GM12891 (cell line): Measurements from ENCODE around the gene SBNO2.
A peak's percentile ranks its signal among the peaks of the same experiment; 100 is the strongest.

Experiments
- DNase-seq: peaks from one replicate; pipeline ENCODE4 v3.0.0; 2011; ENCODE audit warnings: low spot score; ENCODE audit not compliant: insufficient read length
- FAIRE-seq: peaks from 2 replicates; lab custom pipeline; 2011; peaks lifted over from hg19 to GRCh38; lab: Jason Lieb, UNC
- PAX5 ChIP-seq: IDR thresholded peaks from 2 replicates; pipeline ENCODE4 v1.6.1; 2011; ENCODE audit warnings: low read length, moderate library complexity, mild to moderate bottlenecking; ENCODE audit not compliant: insufficient read depth, severe bottlenecking
- POLR2A ChIP-seq: IDR thresholded peaks from 2 replicates; pipeline ENCODE4 v1.6.1; 2011; ENCODE audit warnings: low read depth, low read length, control low read depth
- POLR2AphosphoS5 ChIP-seq: IDR thresholded peaks from 2 replicates; pipeline ENCODE4 v1.6.1; 2011; ENCODE audit warnings: low read depth, low read length, control low read depth
- POU2F2 ChIP-seq: IDR thresholded peaks from 2 replicates; pipeline ENCODE4 v1.6.1; 2011; ENCODE audit warnings: low read depth, mild to moderate bottlenecking, control low read depth, low read length, moderate library complexity
- SPI1 ChIP-seq: IDR thresholded peaks from 2 replicates; pipeline ENCODE4 v1.6.1; 2011; ENCODE audit warnings: low read depth, low read length, control low read depth
- TAF1 ChIP-seq: IDR thresholded peaks from 2 replicates; pipeline ENCODE4 v1.6.1; 2011; ENCODE audit warnings: low read depth, low read length, control low read depth

Gene SBNO2

GRCh38 chr19:1094978-1095701 is 78.9 kb downstream of the SBNO2 start, which contains the start of gene POLR2E:
POLR2E (minus strand) TSS chr19:1095375; CDS start chr19:1095315, 60 bp downstream.
- no peak for TF ChIP-seq SPI1
- peak; percentile 51; the same call in 1 of the 2 replicates for TF ChIP-seq POLR2AphosphoS5
- peak; percentile 44; the same call in 1 of the 2 replicates for TF ChIP-seq TAF1
- peak; percentile 58; the same call in 1 of the 2 replicates for TF ChIP-seq POU2F2
- peak; percentile 42; the same call in 1 of the 2 replicates for TF ChIP-seq POLR2A
- no peak for TF ChIP-seq PAX5
- FAIRE-seq (peak; percentile 100), DNase-seq (peak; percentile 98)

GRCh38 chr19:1094655-1094977 is 79.5 kb downstream of the SBNO2 start:
- TF ChIP-seq PAX5, result no peak
- TF ChIP-seq POLR2A, result no peak
- TF ChIP-seq POLR2AphosphoS5, result no peak
- no peak for TF ChIP-seq POU2F2
- no peak for TF ChIP-seq SPI1
- no peak for TF ChIP-seq TAF1
- DNase-seq, result no peak
- no peak for FAIRE-seq

DNA sequence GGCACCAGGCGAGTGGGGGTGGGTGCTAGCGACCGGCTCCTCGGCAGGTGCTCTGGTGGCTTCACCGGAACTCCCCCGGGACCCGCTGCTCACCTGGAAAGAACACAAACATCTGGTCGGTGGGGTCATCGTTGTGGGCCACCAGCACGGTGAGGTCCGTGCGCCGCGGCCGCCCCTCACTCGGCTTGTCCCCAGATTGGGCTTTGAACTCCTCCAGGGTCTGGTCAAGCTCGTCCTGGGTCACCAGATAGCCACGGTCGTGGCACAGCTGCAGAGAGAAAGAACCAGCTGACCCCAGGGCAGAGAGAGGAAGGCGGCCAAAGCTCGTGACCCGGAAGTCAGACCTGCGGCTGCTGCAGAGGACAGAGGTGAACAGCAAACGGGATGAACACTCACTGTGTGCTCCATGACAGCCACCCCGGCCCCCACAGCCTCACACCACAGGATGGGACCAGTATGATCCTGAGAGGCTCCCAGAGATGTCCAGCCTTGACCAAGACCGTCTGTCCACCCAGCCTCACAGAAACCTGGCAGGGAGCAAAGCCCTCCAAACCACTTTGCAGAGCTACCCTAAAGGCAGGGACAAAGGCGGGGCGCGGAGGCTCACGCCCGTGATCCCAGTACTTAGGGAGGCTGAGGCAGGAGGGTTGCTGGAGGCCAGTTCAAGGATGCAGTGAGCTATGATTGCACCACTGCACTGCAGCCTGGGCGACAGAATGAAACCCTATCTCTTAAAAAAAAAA is 80.1 kb downstream of the SBNO2 start:
- FAIRE-seq (no peak), DNase-seq (no peak)
- TF ChIP-seq SPI1, result no peak
- TF ChIP-seq POLR2A, result no peak
- TF ChIP-seq POU2F2, result no peak
- TF ChIP-seq PAX5, result no peak
- TF ChIP-seq POLR2AphosphoS5, result no peak
- TF ChIP-seq TAF1, result no peak

DNA sequence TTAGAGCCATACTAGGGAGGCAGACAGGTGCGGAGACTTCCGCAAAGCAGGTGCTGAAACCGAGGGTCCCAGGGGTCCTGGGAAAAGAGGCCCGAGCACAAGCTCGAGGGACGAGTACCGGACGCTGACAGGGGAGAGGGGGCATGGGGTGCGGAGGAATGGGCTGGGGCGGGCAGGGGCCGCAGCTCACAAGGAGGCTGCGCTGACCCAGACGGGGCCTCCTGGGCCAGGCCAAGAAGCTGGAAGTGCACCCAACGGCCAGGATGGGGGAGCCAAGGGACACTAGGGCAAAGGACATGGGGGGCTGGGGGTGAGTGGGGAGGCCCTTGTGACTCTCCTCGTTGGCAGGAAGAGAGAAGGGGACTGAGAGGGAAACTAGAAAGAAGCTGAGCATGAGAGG is 80.7 kb downstream of the SBNO2 start:
- no peak for DNase-seq
- no peak for TF ChIP-seq POLR2AphosphoS5
- no peak for TF ChIP-seq POLR2A
- TF ChIP-seq PAX5, result no peak
- TF ChIP-seq TAF1, result no peak
- TF ChIP-seq POU2F2, result no peak
- no peak for TF ChIP-seq SPI1
- FAIRE-seq, result no peak

DNA sequence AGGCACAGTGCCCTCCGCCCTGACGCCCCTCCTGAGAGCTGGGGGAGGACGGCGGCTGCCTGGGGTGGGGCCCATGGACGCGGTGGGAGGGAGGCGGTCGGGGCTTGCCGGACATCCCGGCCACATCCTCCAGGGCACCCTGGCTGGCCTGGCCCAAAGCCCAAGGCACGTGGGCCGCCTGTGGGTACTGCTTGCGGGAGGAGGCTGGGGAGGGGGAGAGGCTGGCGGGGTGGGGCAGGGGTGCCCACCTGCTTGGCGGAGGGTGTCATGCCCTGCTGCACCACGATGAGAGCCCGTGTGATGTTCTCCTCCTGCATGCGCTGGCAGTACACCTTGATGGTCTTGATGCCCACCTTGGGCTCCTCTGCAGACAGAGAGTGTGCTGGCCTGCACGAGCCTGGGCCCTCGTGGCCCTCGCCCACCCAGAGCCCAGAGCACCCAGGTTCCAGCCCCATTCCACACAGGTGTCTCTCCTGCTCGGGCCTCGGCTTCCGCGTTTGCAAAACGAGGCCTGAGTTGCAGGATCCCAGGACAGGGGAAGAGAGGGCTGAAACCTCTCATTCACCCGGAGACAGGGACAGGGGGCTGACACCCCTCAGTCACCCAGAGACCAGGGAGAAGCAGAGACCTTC is 82.4 kb downstream of the SBNO2 start:
- TF ChIP-seq POU2F2, result no peak
- TF ChIP-seq SPI1, result no peak
- TF ChIP-seq POLR2AphosphoS5, result no peak
- TF ChIP-seq POLR2A, result no peak
- TF ChIP-seq PAX5, result no peak
- no peak for TF ChIP-seq TAF1
- DNase-seq, result no peak
- FAIRE-seq, result no peak

DNA sequence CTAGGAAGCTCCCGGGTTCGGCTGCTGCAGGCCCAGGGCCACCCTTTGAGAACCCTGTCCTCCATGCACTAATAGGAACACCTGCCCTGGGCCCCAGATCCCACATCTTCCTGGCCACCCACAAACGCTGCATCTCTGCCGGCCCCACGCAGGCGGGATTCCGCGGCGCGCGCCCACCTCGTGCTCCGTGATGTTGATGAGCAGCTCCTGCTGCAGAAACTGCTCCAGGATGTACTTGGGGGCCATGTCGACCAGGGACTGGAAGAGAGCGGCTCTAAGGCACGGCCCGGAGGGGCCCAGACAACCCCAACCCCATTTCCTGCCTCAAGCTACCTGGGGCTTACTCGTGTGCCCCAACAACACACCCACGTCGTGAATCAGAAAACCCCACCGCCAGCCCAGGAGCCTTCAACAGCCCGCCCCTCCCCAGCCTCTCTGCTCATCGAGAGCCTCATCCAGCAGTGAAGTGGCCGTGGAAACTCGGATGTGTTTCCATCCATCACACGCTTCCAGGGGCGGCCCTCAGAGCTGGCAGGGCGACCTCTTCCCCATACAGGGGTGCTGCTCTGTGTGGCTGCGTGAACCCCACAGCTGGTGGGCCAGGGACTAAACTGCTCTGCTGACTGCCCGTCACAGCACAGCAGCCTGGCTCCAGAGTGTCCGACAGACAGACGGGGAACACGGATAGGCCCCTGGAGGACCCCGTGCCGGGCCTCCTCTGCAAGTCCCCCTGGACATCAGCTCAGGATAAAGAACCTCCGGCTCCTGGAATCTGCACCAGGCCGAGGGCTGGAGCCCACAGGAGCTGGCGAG is 83.1 kb downstream of the SBNO2 start:
- DNase-seq (no peak), FAIRE-seq (no peak)
- TF ChIP-seq POU2F2, result no peak
- no peak for TF ChIP-seq POLR2A
- TF ChIP-seq SPI1, result no peak
- no peak for TF ChIP-seq POLR2AphosphoS5
- TF ChIP-seq PAX5, result no peak
- no peak for TF ChIP-seq TAF1

DNA sequence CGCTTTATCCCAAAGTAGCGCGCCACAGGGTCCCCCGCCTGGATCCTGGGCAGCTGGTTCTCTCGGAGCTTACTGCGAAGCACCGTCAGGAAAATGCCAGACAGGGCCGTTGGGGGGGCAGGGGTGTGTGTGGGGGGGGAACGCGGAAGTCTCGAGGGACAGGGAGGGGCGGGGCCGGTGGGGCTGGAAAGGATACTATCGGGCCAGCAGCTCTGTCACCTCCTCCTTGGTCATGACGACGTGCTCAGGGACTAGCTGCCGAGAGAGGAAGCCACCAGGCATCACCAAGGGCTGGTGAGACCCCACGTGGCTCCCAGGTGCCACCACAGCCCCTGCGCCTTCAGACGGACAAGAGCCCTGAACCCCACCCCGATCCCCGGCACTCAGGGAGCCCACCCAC is 84.2 kb downstream of the SBNO2 start:
- DNase-seq (no peak), FAIRE-seq (no peak)
- no peak for TF ChIP-seq SPI1
- no peak; the same call in 1 of the 2 replicates for TF ChIP-seq POLR2AphosphoS5
- no peak for TF ChIP-seq TAF1
- TF ChIP-seq POLR2A, result no peak
- no peak for TF ChIP-seq PAX5
- no peak for TF ChIP-seq POU2F2

- FAIRE-seq (no peak), DNase-seq (no peak)
- TF ChIP-seq PAX5 (no peak), POU2F2 (no peak), POLR2A (no peak), SPI1 (no peak), POLR2AphosphoS5 (no peak), TAF1 (no peak)
Measured at GRCh38 chr19:1089126-1089771, 84.8 kb downstream of the SBNO2 start.

DNA sequence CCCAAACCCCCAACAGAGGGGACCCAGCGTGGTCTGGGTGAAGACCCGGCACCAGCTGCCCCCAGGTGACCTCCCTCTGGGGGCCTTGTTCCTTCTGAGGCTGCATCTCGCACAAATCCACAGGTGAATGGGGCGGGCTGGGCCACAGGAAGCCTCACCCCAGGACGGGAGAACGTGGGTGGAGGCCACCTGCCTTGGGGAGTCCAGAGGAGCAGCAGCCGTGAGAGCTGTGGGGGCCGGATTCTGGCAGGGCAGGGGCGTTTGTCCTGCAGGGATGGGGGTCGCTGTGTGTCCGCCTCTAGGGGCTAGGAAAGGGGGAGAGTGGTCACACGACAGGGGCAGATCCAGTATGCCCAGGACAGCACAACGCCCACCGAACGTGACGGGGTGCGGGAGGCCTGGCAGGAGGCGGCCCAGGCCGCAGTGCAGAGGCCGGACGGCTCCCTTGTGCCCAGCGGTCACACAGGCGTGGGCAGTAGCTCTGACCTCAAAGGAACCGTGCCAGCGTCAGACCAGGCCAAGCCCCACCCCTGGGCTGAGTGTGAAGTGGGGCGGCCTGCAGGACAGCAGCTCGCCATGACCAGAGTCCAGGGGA is 85.6 kb downstream of the SBNO2 start:
- peak; percentile 27 for TF ChIP-seq POU2F2
- TF ChIP-seq PAX5, result no peak
- no peak for TF ChIP-seq SPI1
- TF ChIP-seq TAF1, result no peak
- TF ChIP-seq POLR2A, result no peak; the same call in none of the 2 replicates
- peak; percentile 24; the same call in 1 of the 2 replicates for TF ChIP-seq POLR2AphosphoS5
- DNase-seq, result no peak
- FAIRE-seq, result peak; percentile 43
